Hepatic stellate cell (primary cell): Measurements from ENCODE around the gene MDC1.
"Not testable (repeated sequence)": the region's sequence is repeated elsewhere in the genome, so short reads cannot be mapped to it uniquely, and the experiment has no call there.

Source experiments
- DNase-seq: peaks from one replicate; pipeline ENCODE4 v3.0.0; 2011; ENCODE audit warnings: low spot score

Gene MDC1

DNA sequence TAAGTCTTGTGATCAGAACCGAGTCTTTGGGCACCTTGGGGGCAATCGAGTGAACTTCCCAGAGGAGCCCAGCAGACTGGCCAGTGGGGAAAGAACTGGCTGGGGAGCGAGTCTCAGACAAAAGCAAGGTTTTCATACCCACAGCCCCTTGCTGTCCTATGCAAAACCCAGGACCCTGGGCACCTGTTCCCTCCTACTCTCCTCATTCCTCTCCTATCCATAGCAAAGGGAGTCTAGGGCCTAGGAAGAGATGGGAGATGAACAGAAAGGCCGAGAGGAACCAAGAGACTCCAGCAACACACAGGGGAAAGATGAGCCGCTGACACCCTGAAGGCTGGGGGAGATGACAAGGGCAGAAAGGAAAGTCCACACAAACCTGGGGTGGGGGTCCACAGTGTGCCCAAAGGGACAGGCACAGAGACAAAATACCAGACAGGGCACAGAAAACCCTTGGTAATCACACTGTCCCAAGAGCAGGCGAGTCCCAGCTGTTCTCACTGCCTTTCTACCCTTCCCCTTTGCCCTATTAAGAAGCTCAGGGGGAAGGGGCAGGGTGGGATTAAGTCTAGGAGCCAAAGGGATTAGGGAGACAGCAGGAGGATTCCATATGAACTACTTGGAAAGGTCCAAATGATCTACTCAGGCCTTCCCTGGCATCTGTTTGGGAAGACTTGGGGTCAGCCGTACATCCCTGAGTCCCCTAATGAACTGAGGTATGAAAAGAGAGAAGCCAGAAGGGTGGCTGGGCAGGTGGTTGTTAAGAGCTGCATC, 37.1 kb downstream of the MDC1 start:
- no peak for DNase-seq

DNA sequence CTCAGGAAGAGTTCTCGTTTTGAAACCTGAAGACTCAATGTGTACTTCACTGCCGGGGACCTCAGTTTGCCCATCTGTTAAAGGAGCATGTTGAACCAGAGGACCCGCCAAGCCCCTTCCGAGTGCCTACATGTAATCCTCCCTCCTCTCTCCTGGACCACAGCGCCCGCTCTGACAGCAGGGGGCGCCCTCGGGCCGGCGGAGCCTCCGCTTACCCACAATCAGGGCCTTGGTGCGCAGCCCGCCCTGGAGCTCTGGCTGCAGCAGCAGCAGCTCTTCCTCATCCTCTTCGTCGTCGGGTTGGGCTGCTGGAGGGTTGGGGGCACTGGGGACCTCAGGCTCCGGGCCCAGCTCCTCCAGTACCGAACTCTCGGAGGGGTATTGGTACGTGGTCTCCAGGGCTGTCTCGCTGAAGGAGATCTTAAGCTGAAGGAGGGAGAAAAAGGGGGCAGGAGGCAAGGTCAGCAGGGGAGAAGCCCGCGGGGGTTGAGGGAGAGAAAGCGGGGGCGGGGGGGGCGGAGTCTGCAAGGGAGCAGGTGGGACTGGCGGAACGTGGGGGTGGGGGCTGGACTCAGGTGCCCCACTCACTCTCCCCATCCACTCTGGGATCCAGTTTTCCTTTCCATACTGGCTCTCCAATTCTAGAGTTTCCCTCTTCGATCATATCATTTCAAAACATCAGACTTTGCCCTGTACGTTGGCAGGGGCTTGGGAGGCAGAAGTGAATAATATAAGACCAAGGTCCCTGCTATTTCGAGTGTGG, 37.9 kb downstream of the MDC1 start:
- DNase-seq, result peak; percentile 83

DNA sequence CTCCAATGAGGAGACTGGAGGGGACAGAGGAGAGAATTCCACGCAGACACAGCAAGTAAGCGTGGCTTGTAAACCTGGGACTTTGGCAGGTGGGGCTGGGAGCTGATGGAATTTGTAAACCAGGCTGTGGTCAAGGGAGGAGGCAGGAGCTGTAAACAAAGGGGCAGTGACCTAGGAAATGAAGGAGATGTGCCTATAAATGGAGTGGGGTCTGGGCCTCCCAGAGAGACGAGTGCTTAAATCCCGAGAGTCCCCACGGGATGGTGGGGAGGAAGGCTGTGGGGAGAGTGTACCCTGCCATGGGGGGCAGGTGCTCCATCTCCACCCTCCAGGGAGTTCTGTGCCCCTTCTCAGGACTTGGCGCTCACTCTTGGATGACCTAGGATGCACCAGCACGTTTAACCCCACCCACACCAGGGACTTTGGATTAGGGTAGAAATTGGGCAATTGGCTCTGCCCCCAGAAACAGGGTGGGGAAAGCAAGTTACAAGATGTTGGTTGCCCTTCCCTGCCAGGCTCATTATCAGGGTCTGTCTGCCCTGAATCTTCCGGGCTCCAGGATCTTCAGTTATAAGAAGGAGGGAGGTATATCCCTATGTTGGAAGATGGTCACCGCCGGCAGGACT, 40.3 kb downstream of the MDC1 start:
- DNase-seq, result no peak

DNA sequence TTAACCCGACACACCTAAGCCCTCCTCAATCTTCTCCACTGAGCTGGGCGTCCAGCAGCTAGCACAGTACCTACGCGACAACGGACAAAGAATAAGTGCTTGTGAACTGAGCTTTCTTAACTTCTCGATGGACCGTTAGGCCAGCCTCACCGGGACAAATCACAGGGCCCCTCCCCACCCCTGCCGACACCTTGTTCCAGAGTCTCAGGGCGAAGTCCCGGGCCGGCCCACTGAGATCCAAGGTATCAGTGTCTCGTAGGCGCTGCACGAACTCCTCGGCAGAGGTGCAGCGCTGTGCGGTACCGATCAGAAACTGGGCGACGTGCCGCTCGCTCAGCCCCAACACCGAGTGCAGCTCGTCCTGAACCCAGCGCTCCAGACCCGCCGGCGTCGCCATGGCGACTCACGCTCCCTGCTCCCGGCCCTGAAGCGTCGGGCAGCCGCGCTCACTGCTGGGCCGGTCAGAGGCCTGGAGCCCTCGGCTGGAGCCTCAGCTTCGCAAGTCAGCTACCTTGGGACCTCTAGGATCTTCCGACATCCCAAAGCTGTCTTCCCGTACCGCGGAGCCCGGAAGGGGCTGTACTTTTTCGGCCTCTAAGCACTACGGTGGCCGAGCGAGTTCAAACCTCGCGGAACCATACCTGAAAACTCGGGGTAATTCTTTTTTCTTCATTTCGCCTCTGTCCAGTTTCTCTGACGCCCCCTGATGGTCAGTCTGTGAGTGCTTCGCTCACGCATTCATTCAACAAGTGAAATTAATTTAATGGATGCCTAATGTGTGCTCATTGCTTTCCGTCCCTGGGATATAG, 44.4 kb downstream of the MDC1 start, which contains the start of gene DHX16:
Gene DHX16, minus strand, starts transcription at position 562 of the 809 bp plus-strand sequence. Its CDS starts 165 bp downstream, at position 397.
- peak; percentile 93 for DNase-seq

DNA sequence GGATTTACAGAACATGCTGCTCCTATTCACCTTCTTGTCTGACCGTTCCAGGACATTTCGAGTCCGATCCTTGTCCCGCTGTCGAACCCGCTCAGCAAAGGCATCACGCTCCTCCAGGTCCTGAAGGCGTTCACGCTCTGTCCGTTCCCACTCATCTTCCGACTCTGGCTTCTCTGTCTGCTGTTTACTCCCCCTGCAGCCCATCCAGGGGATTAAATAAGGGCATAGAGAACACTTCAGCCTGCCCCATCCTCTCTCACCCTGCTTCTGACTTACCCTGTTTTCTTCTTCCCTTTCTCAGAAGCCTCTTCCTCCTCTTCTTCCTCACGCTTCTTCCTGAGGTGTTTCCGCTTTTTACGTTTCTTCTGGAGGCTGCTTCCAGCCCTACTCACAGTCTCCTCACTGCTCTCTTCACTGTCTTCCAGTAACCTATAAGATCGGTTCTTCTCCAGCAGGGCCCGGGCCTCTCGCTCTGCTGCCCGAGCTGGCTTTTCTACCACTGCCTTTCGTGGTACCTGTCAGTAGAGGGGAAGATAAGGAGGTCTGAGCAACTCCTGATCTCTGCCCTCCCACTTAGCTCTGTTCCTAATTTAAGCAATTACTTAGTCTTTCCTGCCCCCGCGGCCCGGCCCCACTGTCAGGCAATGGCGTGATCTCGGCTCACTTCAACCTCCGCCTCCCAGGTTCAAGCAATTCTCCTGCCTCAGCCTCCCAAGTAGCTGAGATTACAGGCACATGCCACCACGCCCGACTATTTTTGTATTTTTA, 46.1 kb downstream of the MDC1 start:
- no peak for DNase-seq

- DNase-seq, result not testable (repeated sequence)
Measured at GRCh38 chr6:30666300-30666699, 50.8 kb downstream of the MDC1 start.

DNA sequence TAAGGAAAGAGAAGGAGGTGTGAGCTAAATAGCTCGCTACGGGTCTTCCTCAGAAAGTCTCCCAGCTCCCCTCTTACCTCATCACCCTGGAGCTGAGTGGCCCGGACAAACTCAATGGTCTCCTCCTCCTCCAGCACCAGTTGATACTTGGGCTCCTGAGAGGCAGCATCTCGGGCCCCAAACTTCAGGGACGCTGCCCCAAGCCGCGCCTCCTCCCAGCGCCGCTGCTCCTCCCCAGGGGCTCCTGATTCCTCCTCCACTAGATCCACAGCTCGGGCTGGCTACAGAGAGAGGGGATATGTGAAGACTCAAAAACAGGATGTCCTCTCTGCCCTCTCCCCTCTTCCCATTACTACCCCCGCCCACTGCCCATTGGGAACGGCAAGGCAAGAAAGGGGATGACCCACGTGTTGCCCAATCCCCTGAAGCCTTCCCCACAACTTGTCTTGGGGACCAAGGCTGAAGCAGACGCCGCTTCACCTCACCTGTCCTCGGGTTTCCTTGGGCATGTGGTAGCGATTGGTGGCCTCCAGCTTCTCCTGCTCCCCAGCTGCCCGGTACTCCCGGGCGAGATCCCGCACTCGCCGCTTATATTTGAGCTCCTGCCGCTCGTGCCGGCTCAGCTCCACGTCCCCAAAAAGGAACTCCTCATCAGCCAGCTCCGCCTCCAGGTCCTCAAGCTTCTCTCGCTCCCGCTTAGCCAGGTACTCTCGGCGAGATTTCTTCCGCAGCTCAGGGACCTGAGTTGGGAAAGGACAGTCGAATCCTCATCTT, 51.9 kb downstream of the MDC1 start:
- DNase-seq, result no peak

GRCh38 chr6:30657922-30658321, 59.2 kb downstream of the MDC1 start:
- DNase-seq, result not testable (repeated sequence)

DNA sequence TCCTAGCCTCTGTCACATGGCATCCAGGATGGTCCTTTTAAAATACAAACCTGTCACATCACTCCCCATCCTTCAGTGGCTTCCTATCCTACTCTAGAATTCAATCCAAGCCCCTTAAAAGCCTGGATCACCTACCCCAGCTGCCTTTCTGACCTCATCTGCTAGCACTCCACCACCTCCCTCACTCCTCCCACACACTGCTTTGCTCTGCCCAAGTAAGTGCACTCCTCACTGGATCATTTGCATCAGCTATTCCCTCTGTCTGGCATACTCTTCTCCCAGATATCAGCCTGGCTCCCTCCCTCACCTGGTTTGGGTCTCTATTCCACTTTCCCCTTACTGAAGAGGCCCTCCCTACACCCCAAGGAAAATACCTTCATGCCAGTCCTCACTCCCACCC, 59.6 kb downstream of the MDC1 start:
- DNase-seq, result no peak

GRCh38 chr6:30656513-30656912, 60.6 kb downstream of the MDC1 start:
- no peak for DNase-seq

DNA sequence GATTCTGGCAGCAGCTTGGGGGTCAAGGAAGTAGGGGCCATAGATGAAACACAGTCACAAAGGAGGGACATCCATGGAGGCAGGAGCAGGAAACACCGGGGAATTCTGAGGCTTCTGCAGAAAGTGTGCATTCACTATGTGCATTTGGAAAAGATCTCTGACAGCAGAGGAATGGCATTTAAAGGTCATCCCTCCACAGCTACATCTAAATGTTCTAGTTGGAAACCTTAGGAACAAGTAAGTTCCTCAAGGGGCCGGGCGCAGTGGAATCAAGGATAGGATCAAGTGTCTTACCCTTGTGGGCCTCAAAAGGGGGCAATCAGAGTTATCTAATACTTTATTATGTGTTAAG, 61.4 kb downstream of the MDC1 start:
- DNase-seq, result no peak

DNA sequence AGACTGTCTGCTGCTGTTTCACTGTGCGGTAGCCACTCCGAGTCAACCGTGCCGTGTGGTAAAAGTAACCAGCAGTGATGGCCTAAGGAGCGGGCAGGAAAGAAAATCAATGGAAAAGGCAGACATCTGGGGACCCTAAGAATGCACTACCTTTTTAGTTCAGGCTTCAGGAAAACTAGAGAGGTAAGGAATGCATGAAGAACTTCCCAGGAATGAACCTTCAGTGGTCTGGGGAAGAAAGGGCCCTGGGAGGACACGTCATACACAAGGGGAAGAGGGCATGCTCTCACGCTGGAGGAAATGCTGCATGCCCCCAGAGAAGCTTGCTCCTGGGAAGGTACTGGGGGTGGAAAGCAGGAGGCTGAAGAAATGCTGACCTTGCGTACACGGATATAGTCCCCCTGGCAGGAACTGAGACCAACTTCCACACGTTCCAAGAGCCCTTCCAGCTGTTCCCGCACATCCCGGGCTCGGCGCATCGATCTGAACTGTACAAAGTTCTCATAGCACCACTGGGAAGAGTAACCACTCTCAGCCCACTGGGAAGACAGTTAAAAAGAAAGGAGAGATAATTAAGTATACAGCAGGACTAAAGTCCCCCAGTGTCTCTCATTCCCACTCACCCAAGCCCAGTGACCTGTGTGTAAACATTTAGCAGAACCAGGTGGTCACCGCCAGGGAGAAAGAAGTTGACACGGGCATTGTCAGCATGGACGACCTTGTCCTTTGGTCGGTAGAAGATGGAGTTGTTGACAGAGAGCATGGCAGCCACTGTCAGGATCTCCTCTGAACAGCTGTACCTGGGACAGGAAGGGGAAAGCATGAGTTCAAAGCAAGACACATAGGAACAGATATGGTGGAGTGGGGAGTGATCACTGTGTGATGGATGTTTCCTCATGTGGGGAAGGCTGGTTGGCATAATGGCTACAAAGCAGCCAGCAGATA, 62.0 kb downstream of the MDC1 start:
- no peak for DNase-seq

DNA sequence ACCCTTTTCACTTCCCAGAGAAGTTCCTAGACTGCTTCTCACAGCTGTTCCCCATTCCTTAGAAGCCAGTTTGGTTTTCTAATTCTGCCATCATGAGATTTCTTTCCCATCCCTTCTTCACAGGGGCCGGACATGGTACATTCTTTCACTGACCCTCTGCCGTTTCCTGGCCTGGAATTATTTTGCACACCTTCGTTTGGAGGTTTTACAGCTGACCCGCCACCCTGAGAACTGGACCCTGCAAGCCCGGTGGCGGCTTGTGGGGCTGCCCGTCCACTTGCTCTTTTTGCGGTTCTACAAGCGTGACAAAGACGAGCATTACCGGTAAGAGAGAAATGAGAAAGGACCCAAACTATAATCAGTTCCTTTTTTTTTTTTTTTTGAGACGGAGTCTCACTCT, 65.9 kb downstream of the MDC1 start:
- no peak for DNase-seq
